Retina (tissue), 1 donor: Measurements from ENCODE around the gene OTOS.

Experiments used
- DNase-seq: peaks from one replicate; pipeline ENCODE4 v3.0.0-alpha.2; 2016

The OTOS gene

DNA sequence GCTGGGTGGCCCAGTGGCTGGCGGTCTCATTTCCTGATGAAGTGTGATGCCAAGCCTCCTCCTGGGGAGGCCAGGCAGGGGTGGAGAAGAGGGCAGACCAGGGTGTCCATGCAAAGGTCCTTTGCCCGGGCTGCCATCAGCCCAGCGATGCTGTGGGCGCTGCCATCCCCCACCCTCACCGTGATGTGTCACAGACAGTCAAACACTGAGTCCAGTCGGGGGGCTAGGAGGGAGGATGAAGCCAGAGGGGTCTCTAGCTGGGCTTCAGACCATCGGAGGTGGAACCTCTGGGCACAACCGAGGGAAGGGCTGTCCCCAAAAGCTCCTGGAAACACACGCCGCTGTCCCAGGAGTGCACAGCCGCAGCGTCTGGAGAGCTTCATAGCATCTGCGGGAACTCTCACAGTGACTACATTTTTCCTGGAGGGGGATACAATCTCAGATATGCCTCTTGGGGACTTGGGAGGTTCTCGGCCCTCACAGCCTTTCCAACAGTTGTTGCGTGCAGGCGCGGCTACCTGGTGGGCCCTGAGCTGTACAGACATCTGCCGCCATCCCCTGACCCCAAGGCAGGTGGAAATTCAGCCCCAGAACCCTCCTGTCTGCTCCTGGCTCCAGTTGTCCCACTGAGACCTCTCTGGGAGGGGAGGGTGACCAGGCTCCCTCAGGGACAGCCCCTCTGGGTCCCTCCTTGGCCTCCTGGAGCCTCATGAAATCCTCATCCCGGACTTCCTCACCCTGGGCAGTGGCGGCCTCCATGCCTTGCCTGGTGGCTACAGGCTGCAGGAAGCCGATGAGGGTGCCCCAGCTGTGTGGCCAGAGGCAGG lies 26.5 kb upstream of the OTOS start:
- DNase-seq, result no peak

- no peak for DNase-seq
These were observed 25.7 kb upstream of the OTOS start for GRCh38 chr2:240166191-240166590.

- DNase-seq, result no peak
These were observed 25.2 kb upstream of the OTOS start for GRCh38 chr2:240165661-240166060.

DNA sequence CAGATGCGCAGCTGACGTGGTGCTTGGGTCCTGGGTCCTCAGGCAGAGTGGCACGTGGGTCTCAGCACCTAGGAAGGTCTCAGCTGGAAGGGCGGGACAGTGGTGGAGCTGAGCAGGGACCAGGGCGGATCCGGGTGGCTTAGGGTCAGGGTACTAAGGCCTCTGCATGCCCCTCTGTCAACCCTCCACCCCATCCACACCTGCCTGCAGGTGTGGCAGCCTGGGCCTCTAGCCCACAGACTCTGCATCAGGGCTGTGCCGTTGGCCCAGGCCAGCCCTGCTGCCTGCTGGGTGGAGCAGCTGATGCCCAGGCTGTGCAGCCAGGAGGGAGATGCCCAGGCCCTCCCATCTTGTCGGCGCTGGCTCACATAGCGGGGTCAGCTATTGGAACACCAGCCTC lies 24.6 kb upstream of the OTOS start:
- DNase-seq, result no peak

GRCh38 chr2:240164586-240164985 lies 24.1 kb upstream of the OTOS start:
- DNase-seq, result no peak

GRCh38 chr2:240163844-240164574 lies 23.6 kb upstream of the OTOS start:
- no peak for DNase-seq

- DNase-seq, result no peak
These were observed 22.7 kb upstream of the OTOS start for GRCh38 chr2:240162939-240163714.

DNA sequence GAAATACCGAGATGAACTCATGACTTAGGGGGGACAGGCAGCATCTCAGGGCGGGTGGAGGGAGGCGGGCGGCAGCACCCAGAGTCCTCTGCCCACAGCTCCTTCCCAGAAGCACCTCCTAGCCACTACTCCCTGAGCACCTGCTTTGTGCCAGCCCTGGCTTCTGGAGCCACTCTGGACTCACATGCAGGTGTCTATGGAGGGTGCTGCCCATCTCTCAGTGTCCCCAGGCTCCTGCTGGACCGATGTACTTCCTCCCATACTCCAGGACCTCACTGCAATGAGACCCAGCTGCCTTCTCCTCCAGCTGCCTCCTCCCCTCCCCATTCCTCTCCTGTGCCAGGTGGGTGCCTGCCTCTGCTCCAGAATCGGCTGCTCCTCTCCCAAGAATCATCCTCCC lies 22.1 kb upstream of the OTOS start:
- no peak for DNase-seq

GRCh38 chr2:240162032-240162431 lies 21.6 kb upstream of the OTOS start:
- DNase-seq, result no peak

DNA sequence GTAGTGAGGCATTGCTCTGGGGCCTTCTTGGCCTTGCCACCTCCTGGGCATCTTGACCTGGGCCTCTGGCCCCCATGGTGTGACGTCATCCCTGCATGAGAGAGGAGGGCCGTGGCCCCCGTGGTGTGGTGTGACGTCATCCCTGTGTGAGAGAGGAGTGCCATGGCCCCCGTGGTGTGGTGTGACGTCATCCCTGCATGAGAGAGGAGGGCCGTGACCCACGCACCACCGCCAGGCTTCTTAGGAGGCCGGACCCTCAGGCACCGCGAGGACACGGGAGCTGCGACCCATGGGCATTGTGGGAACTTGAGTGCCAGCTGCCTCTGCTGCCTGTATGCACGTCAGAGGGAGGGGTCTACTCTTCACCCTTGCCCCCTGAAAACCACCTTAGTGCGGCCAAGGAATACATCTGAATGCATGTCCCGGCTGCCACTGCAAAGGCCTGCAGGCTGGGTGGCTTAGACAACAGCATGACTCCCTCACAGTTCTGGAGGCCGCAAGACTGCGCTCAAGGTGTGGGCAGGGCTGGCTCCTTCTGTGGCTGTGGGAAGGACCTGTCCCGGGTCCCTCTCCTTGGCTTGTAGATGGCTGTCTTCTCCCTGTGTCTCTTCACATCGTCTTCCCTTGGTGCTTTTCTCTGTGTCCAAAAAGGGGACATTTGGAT lies 20.8 kb upstream of the OTOS start:
- no peak for DNase-seq

GRCh38 chr2:240160291-240161086 lies 20.0 kb upstream of the OTOS start:
- no peak for DNase-seq

DNA sequence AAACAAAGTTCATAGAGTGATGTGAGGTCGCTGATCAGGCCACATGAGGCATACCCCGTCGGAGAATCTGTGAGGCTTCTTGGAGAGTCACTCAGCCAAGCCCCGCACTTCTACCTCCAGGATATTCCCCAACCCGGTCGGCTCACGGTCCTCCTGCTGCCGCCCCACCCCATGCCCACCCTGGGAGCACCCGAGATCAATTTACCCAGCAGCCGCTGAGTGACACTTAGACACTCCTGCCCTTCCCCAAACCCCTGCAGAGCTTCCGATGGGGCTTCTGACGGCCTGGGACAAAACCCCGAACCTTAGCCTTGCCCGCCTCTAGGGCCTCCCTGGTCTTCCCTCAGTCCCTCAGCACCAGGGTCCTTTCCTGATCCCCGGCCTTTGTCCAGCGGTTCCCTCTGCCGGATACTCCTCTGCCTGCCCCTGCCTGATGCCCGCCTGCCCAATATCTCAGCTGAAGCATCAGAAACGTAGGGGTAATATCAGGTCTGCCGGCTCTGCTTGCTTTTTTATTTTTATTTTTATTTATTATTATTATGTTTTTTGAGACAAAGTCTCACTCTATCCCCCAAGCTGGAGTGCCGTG lies 18.9 kb upstream of the OTOS start:
- DNase-seq, result no peak

DNA sequence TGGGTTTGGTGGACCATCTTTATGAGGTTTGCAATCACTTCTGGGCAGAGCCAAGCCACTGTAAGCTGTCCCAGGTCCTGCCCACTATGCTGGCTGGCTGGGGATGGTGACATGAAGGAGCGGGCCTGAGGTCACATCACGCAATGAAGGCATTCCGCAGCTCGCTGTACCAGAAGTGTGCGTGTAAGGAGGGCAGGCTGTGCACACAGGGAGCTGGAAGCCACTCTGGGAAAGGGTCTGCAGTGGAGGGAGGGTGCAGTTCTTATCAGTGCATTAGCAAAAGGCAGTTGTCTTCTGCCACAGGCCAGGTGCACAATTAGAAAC lies 16.7 kb upstream of the OTOS start:
- no peak for DNase-seq

- no peak for DNase-seq
These were observed 16.1 kb upstream of the OTOS start for GRCh38 chr2:240156435-240157146.

DNA sequence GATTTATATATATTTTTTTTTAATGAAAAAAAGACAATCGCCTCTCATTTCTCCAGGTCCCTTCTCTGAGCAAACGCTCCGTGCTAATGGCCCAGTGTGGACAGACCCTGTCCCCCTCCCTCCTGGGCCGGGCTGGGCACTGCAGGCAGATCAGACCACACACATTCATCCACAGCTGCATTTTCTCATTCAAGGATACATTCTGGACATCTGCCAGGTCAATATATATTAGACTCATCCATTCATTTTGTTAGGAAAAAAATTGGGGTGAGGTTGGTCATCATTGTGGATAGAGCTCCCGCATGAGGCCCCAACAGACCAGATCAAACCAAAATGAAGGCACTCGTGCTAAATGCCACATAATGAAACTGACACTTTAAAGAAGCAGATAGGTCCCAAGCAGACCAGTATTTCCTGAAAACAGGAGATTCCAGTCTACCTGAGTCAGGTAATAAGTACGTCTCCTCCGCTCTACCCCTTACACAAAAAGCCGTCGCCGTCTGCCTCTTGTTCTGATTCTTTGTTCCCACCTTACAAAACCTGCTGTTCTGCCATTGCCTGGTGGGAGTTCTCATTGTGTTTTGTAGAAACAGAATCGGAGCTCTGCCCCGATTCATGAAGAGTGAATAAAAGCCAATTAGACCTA lies 15.4 kb upstream of the OTOS start:
- no peak for DNase-seq

GRCh38 chr2:240155048-240155744 lies 14.7 kb upstream of the OTOS start:
- peak; percentile 60 for DNase-seq

DNA sequence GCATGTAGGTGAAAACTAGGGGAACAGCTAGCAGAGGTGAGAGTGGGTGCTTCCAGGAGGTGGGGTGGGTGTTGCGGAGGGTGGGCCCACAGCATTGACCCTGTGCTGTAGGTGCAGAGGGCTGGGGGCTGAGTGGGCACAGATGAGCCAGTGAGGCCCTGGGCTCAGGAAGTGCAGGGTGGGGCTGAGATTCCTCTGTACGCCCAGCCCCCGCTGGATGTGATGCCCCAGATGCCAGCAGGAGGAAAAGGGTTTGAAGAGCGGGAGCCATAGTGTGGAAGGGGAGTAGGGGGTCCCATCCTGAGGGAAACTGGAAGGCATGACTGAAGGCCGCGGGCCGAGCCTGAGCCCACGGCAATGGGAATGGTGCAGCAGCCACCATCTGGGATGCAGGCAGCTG lies 14.1 kb upstream of the OTOS start:
- DNase-seq, result no peak

GRCh38 chr2:240153418-240153817 lies 13.0 kb upstream of the OTOS start:
- DNase-seq, result no peak

- no peak for DNase-seq
These were observed 11.1 kb upstream of the OTOS start for GRCh38 chr2:240151477-240152031.
